ENCODE data around the gene LILRA1.

DNA sequence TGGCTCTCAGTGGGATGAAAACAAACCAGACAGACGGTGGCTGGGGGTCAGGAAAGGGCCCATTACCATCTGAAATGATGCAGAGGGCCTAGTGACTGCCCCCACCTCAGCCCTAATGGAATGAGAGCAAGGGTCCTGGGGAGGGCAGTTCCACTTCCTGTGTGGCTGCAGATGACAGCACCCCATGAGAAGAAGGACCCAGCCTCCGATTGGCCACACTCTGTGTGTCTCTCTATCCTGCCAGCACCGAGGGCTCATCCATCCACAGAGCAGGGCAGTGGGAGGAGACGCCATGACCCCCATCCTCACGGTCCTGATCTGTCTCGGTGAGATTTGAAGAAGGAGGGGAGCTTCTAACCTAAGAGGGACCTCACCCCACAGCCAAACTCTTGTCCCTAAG lies 37.4 kb downstream of the LILRA1 start:
- TF ChIP-seq, protein P1, sequence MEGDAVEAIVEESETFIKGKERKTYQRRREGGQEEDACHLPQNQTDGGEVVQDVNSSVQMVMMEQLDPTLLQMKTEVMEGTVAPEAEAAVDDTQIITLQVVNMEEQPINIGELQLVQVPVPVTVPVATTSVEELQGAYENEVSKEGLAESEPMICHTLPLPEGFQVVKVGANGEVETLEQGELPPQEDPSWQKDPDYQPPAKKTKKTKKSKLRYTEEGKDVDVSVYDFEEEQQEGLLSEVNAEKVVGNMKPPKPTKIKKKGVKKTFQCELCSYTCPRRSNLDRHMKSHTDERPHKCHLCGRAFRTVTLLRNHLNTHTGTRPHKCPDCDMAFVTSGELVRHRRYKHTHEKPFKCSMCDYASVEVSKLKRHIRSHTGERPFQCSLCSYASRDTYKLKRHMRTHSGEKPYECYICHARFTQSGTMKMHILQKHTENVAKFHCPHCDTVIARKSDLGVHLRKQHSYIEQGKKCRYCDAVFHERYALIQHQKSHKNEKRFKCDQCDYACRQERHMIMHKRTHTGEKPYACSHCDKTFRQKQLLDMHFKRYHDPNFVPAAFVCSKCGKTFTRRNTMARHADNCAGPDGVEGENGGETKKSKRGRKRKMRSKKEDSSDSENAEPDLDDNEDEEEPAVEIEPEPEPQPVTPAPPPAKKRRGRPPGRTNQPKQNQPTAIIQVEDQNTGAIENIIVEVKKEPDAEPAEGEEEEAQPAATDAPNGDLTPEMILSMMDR (IDR thresholded peaks at IDR 0.05) = no peak
- no peak for TF ChIP-seq REST (IDR thresholded peaks at IDR 0.05; ENCODE audit: insufficient read depth in 1 of 2, low read depth in 2 of 2, low read length in 1 of 2)
